ENCODE results near the gene FKBP8. TPM values are rescaled to one million over a fixed set of nuclear protein-coding genes. Genes with fewer than 3 reads are reported as not detected.

Gene FKBP8
- polyA plus RNA-seq, 1 donor = 138 TPM

- H3K36me3 ChIP-seq (ENCODE audit: control insufficient read depth, insufficient read depth, low read length) = peaks cover 10% of the 10 kb centered on the region
- no peaks in the 10 kb centered on the region for H3K9me3 ChIP-seq (ENCODE audit: control insufficient read depth, low read depth, low read length)
- peak overlapping the region; percentile 89 for H3K27ac ChIP-seq (ENCODE audit: low read length)
- H3K4me1 ChIP-seq (ENCODE audit: control insufficient read depth, insufficient read depth, low read length) = peaks cover 18% of the 10 kb centered on the region
- no peaks in the 10 kb centered on the region for H3K27me3 ChIP-seq (ENCODE audit: control insufficient read depth, insufficient read depth, low read length)
- WGBS (ENCODE audit: insufficient coverage, low lambda C conversion rate) = no CpG with 5 or more reads among the region's 16 CpGs
- DNase-seq = no peak
- H3K4me3 ChIP-seq (ENCODE audit: low read length) = peak overlapping the region; percentile 59
Observed at GRCh38 chr19:18587962-18588610, 44.7 kb upstream of the FKBP8 start.

DNA sequence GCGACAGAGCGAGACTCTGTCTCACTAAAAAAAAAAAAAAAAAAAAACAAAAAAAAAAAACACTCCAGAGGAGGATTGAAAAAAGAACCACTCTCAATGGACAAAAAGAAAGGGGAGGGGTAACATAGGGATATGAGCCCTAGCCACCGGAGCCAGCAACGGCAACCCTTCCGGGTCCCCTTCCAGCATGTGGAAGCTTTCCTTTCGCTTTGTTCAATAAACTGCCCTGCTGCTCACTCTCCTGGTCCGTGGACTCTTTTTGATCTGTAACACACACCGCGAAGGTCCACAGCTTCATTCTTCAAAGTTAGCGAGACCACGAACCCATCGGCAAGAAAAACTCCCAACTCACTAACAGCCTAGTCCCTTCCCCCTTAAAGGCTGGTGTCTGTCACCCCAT lies 44.2 kb upstream of the FKBP8 start:
- no peaks in the 10 kb centered on the region for H3K27me3 ChIP-seq (ENCODE audit: control insufficient read depth, insufficient read depth, low read length)
- H3K36me3 ChIP-seq (ENCODE audit: control insufficient read depth, insufficient read depth, low read length) = peaks cover 10% of the 10 kb centered on the region
- 94% methylated on average over 6 of the region's 12 CpGs for WGBS (ENCODE audit: insufficient coverage, low lambda C conversion rate)
- H3K4me1 ChIP-seq (ENCODE audit: control insufficient read depth, insufficient read depth, low read length) = peaks cover 18% of the 10 kb centered on the region
- no peak overlapping the region for H3K27ac ChIP-seq (ENCODE audit: low read length)
- H3K9me3 ChIP-seq (ENCODE audit: control insufficient read depth, low read depth, low read length) = no peaks in the 10 kb centered on the region
- DNase-seq = no peak
- no peak overlapping the region for H3K4me3 ChIP-seq (ENCODE audit: low read length)

GRCh38 chr19:18586306-18586705 lies 42.9 kb upstream of the FKBP8 start:
- H3K27ac ChIP-seq (ENCODE audit: low read length) = no peak overlapping the region
- H3K4me3 ChIP-seq (ENCODE audit: low read length) = no peak overlapping the region
- WGBS (ENCODE audit: insufficient coverage, low lambda C conversion rate) = no CpG with 5 or more reads among the region's 2 CpGs
- H3K36me3 ChIP-seq (ENCODE audit: control insufficient read depth, insufficient read depth, low read length) = peaks cover 6% of the 10 kb centered on the region
- no peaks in the 10 kb centered on the region for H3K27me3 ChIP-seq (ENCODE audit: control insufficient read depth, insufficient read depth, low read length)
- H3K9me3 ChIP-seq (ENCODE audit: control insufficient read depth, low read depth, low read length) = no peaks in the 10 kb centered on the region
- H3K4me1 ChIP-seq (ENCODE audit: control insufficient read depth, insufficient read depth, low read length) = peaks cover 18% of the 10 kb centered on the region
- DNase-seq = no peak

DNA sequence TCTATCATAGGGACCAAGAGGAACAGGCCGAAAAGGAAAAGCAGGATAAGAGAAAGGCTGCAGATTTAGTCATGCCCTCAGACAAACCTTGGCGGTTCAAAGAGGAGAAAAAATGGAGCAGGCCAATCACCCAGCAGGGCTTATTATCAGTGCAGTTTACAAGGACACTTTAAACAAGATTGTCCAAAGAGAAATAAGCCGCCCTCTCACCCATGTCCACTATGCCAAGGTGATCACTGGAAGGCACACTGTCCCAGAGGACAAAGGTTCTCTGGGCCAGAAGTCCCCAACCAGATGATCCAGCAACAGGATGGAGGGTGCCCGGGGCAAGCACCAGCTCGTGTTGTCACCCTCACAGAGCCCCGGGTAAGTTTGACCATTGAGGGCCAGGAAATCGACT lies 36.9 kb upstream of the FKBP8 start:
- H3K9me3 ChIP-seq (ENCODE audit: control insufficient read depth, low read depth, low read length) = no peaks in the 10 kb centered on the region
- DNase-seq = no peak
- H3K36me3 ChIP-seq (ENCODE audit: control insufficient read depth, insufficient read depth, low read length) = peaks cover 20% of the 10 kb centered on the region
- H3K27ac ChIP-seq (ENCODE audit: low read length) = no peak overlapping the region
- no peak overlapping the region for H3K4me3 ChIP-seq (ENCODE audit: low read length)
- H3K4me1 ChIP-seq (ENCODE audit: control insufficient read depth, insufficient read depth, low read length) = no peaks in the 10 kb centered on the region
- no peaks in the 10 kb centered on the region for H3K27me3 ChIP-seq (ENCODE audit: control insufficient read depth, insufficient read depth, low read length)
- WGBS (ENCODE audit: insufficient coverage, low lambda C conversion rate) = 100% methylated on average over 1 of the region's 7 CpGs

GRCh38 chr19:18577365-18577914 lies 34.1 kb upstream of the FKBP8 start:
- H3K9me3 ChIP-seq (ENCODE audit: control insufficient read depth, low read depth, low read length) = no peaks in the 10 kb centered on the region
- DNase-seq = no peak
- H3K4me1 ChIP-seq (ENCODE audit: control insufficient read depth, insufficient read depth, low read length) = peaks cover 11% of the 10 kb centered on the region
- no peak overlapping the region for H3K4me3 ChIP-seq (ENCODE audit: low read length)
- WGBS (ENCODE audit: insufficient coverage, low lambda C conversion rate) = 100% methylated on average over 2 of the region's 21 CpGs
- no peaks in the 10 kb centered on the region for H3K27me3 ChIP-seq (ENCODE audit: control insufficient read depth, insufficient read depth, low read length)
- peaks cover 42% of the 10 kb centered on the region for H3K36me3 ChIP-seq (ENCODE audit: control insufficient read depth, insufficient read depth, low read length)
- no peak overlapping the region for H3K27ac ChIP-seq (ENCODE audit: low read length)

DNA sequence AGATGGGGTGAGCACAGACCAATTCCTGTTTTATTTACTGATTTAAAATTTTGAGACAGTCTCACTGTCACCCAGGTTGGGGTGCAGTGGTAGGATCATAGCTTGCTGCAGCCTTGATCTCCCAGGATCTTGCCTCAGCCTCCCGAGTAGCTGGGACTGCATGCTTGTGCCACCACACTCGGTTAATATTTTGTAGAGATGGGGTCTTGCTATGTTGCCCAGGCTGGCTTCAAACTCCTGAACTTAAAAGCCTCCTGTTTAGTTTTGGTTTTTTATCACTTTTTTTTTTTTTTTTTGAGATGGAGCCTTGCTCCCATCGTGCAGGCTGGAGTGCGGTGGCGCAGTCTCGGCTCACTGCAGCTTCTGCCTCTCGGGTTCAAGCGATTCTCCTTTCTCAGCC lies 33.0 kb upstream of the FKBP8 start:
- peaks cover 11% of the 10 kb centered on the region for H3K4me1 ChIP-seq (ENCODE audit: control insufficient read depth, insufficient read depth, low read length)
- no peak for DNase-seq
- H3K27ac ChIP-seq (ENCODE audit: low read length) = no peak overlapping the region
- H3K4me3 ChIP-seq (ENCODE audit: low read length) = no peak overlapping the region
- no peaks in the 10 kb centered on the region for H3K27me3 ChIP-seq (ENCODE audit: control insufficient read depth, insufficient read depth, low read length)
- WGBS (ENCODE audit: insufficient coverage, low lambda C conversion rate) = no CpG with 5 or more reads among the region's 8 CpGs
- peaks cover 42% of the 10 kb centered on the region for H3K36me3 ChIP-seq (ENCODE audit: control insufficient read depth, insufficient read depth, low read length)
- H3K9me3 ChIP-seq (ENCODE audit: control insufficient read depth, low read depth, low read length) = no peaks in the 10 kb centered on the region

- 93% methylated on average over 3 of the region's 18 CpGs for WGBS (ENCODE audit: insufficient coverage, low lambda C conversion rate)
- Histone ChIP-seq H3K4me3 (ENCODE audit: low read length) (no peak overlapping the region), H3K36me3 (ENCODE audit: control insufficient read depth, insufficient read depth, low read length) (peaks cover 42% of the 10 kb centered on the region), H3K27me3 (ENCODE audit: control insufficient read depth, insufficient read depth, low read length) (no peaks in the 10 kb centered on the region), H3K9me3 (ENCODE audit: control insufficient read depth, low read depth, low read length) (no peaks in the 10 kb centered on the region), H3K27ac (ENCODE audit: low read length) (no peak overlapping the region), H3K4me1 (ENCODE audit: control insufficient read depth, insufficient read depth, low read length) (peaks cover 11% of the 10 kb centered on the region)
- no peak for DNase-seq
Observed at GRCh38 chr19:18574691-18575291, 31.4 kb upstream of the FKBP8 start.

DNA sequence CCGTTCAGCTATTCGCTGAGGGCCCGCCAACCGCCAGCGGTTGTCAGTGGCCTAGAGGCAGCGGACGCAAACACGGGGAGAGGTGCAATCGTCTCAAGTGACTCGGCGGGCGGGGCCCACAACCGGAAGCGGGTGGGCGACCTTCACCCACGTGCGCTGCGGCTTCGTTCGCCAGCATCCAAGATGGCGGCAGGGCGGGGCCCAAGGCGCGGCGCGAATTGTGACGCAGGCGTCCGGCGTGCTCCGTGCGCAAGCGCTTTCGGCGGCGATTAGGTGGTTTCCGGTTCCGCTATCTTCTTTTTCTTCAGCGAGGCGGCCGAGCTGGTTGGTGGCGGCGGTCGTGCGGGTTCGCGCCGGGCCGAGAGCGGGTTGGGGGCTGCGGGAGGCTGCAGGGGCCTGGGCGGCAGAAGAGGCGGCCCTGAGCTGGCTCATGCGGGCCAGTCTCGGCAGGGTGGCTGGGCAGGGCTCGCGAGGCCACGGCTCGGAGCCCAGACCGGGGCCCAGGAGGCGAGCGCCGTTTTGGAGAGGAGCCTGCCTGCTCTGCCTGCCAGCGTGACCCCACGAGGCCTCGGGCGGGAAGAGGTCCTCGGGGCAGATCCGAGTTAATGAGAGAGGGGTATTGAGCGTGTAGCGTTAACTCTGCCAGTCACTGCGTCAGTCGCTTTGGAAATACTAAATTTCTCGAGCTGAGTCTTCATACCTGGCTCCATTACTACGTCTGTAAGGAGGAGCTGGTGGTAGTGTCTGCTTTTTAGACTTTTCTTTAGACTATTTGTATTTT lies 28.4 kb upstream of the FKBP8 start, which contains the start of gene UBA52:
Gene UBA52 (plus strand): TSS at position 294 of the 781 bp plus-strand sequence. CDS start 1,444 bp downstream, outside the sequence.
- Histone ChIP-seq H3K9me3 (ENCODE audit: control insufficient read depth, low read depth, low read length) (no peaks in the 10 kb centered on the region), H3K27ac (ENCODE audit: low read length) (peak within 1 kb of the TSS; percentile 87), H3K4me1 (ENCODE audit: control insufficient read depth, insufficient read depth, low read length) (peaks cover 11% of the 10 kb centered on the region), H3K27me3 (ENCODE audit: control insufficient read depth, insufficient read depth, low read length) (no peaks in the 10 kb centered on the region), H3K36me3 (ENCODE audit: control insufficient read depth, insufficient read depth, low read length) (peaks cover 61% of the 10 kb centered on the region), H3K4me3 (ENCODE audit: low read length) (peak within 1 kb of the TSS; percentile 84)
- peak; percentile 98 to 99 for DNase-seq
- 0% methylated on average over 4 of the region's 75 CpGs for WGBS (ENCODE audit: insufficient coverage, low lambda C conversion rate)

DNA sequence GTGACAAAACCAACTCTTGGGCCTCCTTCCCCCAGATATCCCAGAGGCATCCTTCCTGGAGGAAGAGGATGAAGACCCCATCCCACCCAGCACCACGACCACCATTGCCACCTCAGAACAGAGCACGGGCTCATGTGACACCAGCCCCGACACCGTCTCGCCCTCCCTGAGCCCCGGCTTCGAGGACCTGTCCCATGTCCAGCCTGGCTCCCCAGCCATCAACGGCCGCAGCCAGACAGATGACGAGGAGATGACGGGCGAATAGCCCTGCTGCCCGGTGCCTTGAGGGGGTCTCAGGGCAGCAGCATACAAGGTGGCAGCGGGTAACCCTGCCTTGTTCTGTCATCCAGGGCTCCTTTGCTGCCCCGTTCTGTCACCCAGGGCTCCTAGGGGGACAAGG lies 25.0 kb upstream of the FKBP8 start:
- H3K4me1 ChIP-seq (ENCODE audit: control insufficient read depth, insufficient read depth, low read length) = peaks cover 10% of the 10 kb centered on the region
- peaks cover 56% of the 10 kb centered on the region for H3K36me3 ChIP-seq (ENCODE audit: control insufficient read depth, insufficient read depth, low read length)
- H3K4me3 ChIP-seq (ENCODE audit: low read length) = no peak overlapping the region
- no peak for DNase-seq
- no peaks in the 10 kb centered on the region for H3K27me3 ChIP-seq (ENCODE audit: control insufficient read depth, insufficient read depth, low read length)
- no peaks in the 10 kb centered on the region for H3K9me3 ChIP-seq (ENCODE audit: control insufficient read depth, low read depth, low read length)
- no peak overlapping the region for H3K27ac ChIP-seq (ENCODE audit: low read length)
- WGBS (ENCODE audit: insufficient coverage, low lambda C conversion rate) = no CpG with 5 or more reads among the region's 15 CpGs

DNA sequence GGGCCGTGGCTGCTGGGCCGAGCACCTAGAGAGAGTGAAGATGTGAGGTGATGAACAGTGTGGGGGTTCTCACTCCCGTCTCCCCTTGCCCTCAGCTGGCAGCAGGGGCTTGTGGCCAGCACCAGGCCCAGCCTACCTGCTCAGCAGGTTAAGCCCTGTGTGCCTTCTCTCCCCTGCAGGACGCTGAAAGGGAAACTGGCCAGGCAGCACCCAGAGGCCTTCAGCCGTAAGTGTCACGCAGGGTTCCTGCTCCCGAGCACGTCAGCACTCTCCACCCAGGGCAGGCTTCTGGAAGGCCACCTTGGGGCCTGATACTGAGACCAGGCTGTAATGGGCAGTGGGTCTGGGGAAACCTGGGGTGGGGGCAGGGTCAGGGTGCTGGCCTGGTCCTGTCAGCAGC lies 23.6 kb upstream of the FKBP8 start:
- Histone ChIP-seq H3K9me3 (ENCODE audit: control insufficient read depth, low read depth, low read length) (no peaks in the 10 kb centered on the region), H3K4me3 (ENCODE audit: low read length) (no peak overlapping the region), H3K4me1 (ENCODE audit: control insufficient read depth, insufficient read depth, low read length) (no peaks in the 10 kb centered on the region), H3K27ac (ENCODE audit: low read length) (no peak overlapping the region), H3K36me3 (ENCODE audit: control insufficient read depth, insufficient read depth, low read length) (peaks cover 64% of the 10 kb centered on the region), H3K27me3 (ENCODE audit: control insufficient read depth, insufficient read depth, low read length) (no peaks in the 10 kb centered on the region)
- no peak for DNase-seq
- WGBS (ENCODE audit: insufficient coverage, low lambda C conversion rate) = no CpG with 5 or more reads among the region's 8 CpGs
